HepG2 (cell line): Measurements from ENCODE around the gene KIFAP3. TPM values are rescaled to one million over a fixed set of nuclear protein-coding genes. Genes with fewer than 3 reads are reported as not detected.

Source experiments
- ATAC-seq: fragments of 200-7000 bp; cut with Tn5 transposase; 3 replicates; pipeline ENCODE4 v1.9.1; 2020; ENCODE audit warnings: mild to moderate bottlenecking, moderate library complexity
- BruUV-seq: library from RNA; stranded (reverse); fragments of 400-500 nt; replicated peaks from 2 replicates; lab custom pipeline; 2021; lab: Mats Ljungman, UMichigan
- CTCF ChIA-PET: fragments of 300-600 bp; formaldehyde crosslinking; extraction: SDS; loops from one replicate; lab custom pipeline; 2021; ENCODE audit warnings: low total read pairs, inconsistent platforms, low intra/inter-chr PET ratio; lab: Yijun Ruan, JAX
- POLR2A ChIA-PET: fragments of 350-600 bp; sonication (Branson Sonifier 250); formaldehyde crosslinking; loops from one replicate; lab custom pipeline; 2020; ENCODE audit warnings: antibody characterized with exemption, inconsistent platforms; lab: Yijun Ruan, JAX
- DNase-seq: peaks from one replicate; pipeline ENCODE4 v3.0.0-alpha.2; 2015; ENCODE audit warnings: low spot score
- FAIRE-seq: peaks from 3 replicates; lab custom pipeline; 2011; peaks lifted over from hg19 to GRCh38; lab: Jason Lieb, UNC
- H2AFZ ChIP-seq: one replicate; pipeline ENCODE4 v1.6.1; 2011; ENCODE audit warnings: low read length, inconsistent platforms
- H3K27ac ChIP-seq: fragments of 300-600 bp; 3 replicates; pipeline ENCODE4 v1.8.0; 2011; ENCODE audit warnings: mixed run types, mild to moderate bottlenecking, mixed read lengths, low read length, inconsistent platforms; ENCODE audit not compliant: insufficient read depth; ENCODE audit errors: extremely low read length
- H3K27me3 ChIP-seq, 2 experiments: fragments of 200-600 bp in 1 of 2; 2 replicates in 1 of 2; 3 replicates in 1 of 2; pipeline versions ENCODE4 v1.6.0 to v1.8.0; 2011; ENCODE audit warnings: low read length in 2 of 2, mild to moderate bottlenecking in 2 of 2, moderate library complexity in 2 of 2, inconsistent platforms in 1 of 2; ENCODE audit not compliant: insufficient read depth in 2 of 2, control insufficient read depth in 1 of 2
- H3K36me3 ChIP-seq, 2 experiments: fragments of 200-600 bp in 1 of 2; replicated peaks in 1 of 2; 2 replicates in 1 of 2; 3 replicates in 1 of 2; pipeline versions ENCODE4 v1.5.1 to v1.8.0; 2011; ENCODE audit warnings: low read length in 2 of 2, inconsistent platforms in 1 of 2; ENCODE audit not compliant: insufficient read depth in 2 of 2, control insufficient read depth in 1 of 2
- H3K4me1 ChIP-seq: 2 replicates; pipeline ENCODE4 v1.5.1; 2012; ENCODE audit warnings: low read length, inconsistent platforms; ENCODE audit not compliant: insufficient read depth
- H3K4me2 ChIP-seq: 2 replicates; pipeline ENCODE4 v1.6.0; 2011; ENCODE audit warnings: low read depth, low read length, inconsistent platforms
- H3K4me3 ChIP-seq, 3 experiments: fragments of 200-600 bp in 1 of 3; sonication (generic), shearing (Covaris generic) in 1 of 3; replicated peaks in 1 of 3; 2 replicates each; pipeline ENCODE4 v1.5.1; 2011 to 2016; ENCODE audit warnings: low read length in 3 of 3, inconsistent platforms in 2 of 3, low read depth in 2 of 3, mild to moderate bottlenecking in 2 of 3, control low read depth in 1 of 3, mixed read lengths in 1 of 3; ENCODE audit not compliant: insufficient read depth in 1 of 3
- H3K79me2 ChIP-seq: one replicate; pipeline ENCODE4 v1.6.1; 2011; ENCODE audit warnings: low read length, inconsistent platforms; ENCODE audit not compliant: insufficient read depth
- H3K9ac ChIP-seq: 2 replicates; pipeline ENCODE4 v1.6.0; 2011; ENCODE audit warnings: mild to moderate bottlenecking, low read depth, low read length, inconsistent platforms; ENCODE audit not compliant: insufficient read depth
- H3K9me3 ChIP-seq: 2 replicates; pipeline ENCODE4 v1.5.1; 2012; ENCODE audit warnings: mild to moderate bottlenecking, low read length
- H4K20me1 ChIP-seq: 2 replicates; pipeline ENCODE4 v1.6.0; 2011; ENCODE audit warnings: inconsistent platforms, mild to moderate bottlenecking, low read length, moderate library complexity; ENCODE audit not compliant: insufficient read depth
- CENPX ChIP-seq: sonication (generic); formaldehyde crosslinking; IDR thresholded peaks from 2 replicates; pipeline ENCODE4 v1.9.0; 2021; ENCODE audit warnings: mild to moderate bottlenecking, missing genetic modification reagents, moderate library complexity
- KAT2B ChIP-seq: fragments of 150-350 bp; IDR thresholded peaks from 2 replicates; pipeline ENCODE4 v1.6.1; 2014; ENCODE audit warnings: low read depth, low read length, borderline replicate concordance
- MAFF ChIP-seq: IDR thresholded peaks from 2 replicates; pipeline ENCODE4 v1.6.1; 2011; ENCODE audit warnings: low read depth, low read length, improper control_type of control experiment
- MYC ChIP-seq: sonication (generic); formaldehyde crosslinking; IDR thresholded peaks from 2 replicates; pipeline ENCODE4 v1.9.0; 2021; ENCODE audit warnings: missing genetic modification reagents, borderline replicate concordance
- SCMH1 ChIP-seq: sonication (generic); formaldehyde crosslinking; IDR thresholded peaks from 2 replicates; pipeline ENCODE4 v1.9.0; 2021; ENCODE audit warnings: missing genetic modification reagents, mild to moderate bottlenecking, borderline replicate concordance
- U2AF1 ChIP-seq: fragments of 200-400 bp; formaldehyde crosslinking; optimal IDR thresholded peaks from 2 replicates; pipeline ENCODE3; 2017; ENCODE audit warnings: mild to moderate bottlenecking, low read depth, low read length
- ZFP41 ChIP-seq: sonication (generic); formaldehyde crosslinking; IDR thresholded peaks from 2 replicates; pipeline ENCODE4 v1.4.0; 2020; ENCODE audit warnings: mild to moderate bottlenecking, missing genetic modification reagents, borderline replicate concordance
- ZFP62 ChIP-seq: sonication (generic); formaldehyde crosslinking; IDR thresholded peaks from 2 replicates; pipeline ENCODE4 v1.4.0; 2020; ENCODE audit warnings: missing genetic modification reagents
- ZNF225 ChIP-seq: sonication (generic); formaldehyde crosslinking; IDR thresholded peaks from 2 replicates; pipeline ENCODE4 v1.4.0; 2020; ENCODE audit warnings: mild to moderate bottlenecking, missing genetic modification reagents
- ZNF383 ChIP-seq: sonication (generic); formaldehyde crosslinking; IDR thresholded peaks from 2 replicates; pipeline ENCODE4 v1.4.0; 2020; ENCODE audit warnings: missing genetic modification reagents, mild to moderate bottlenecking, borderline replicate concordance
- ZNF460 ChIP-seq: sonication (generic); formaldehyde crosslinking; IDR thresholded peaks from 2 replicates; pipeline ENCODE4 v1.5.1; 2020; ENCODE audit warnings: missing genetic modification reagents, mild to moderate bottlenecking, borderline replicate concordance
- ZNF883 ChIP-seq: sonication (generic); formaldehyde crosslinking; IDR thresholded peaks from 2 replicates; pipeline ENCODE4 v1.5.1; 2020; ENCODE audit warnings: mild to moderate bottlenecking, missing genetic modification reagents; ENCODE audit errors: not compliant biosample characterization
- ZSCAN29 ChIP-seq: sonication (generic); formaldehyde crosslinking; conservative IDR thresholded peaks from 2 replicates; pipeline ENCODE4 v1.4.0; 2020; ENCODE audit warnings: mild to moderate bottlenecking, missing genetic modification reagents
- WGBS: methylation state at CpG from one replicate; pipeline ENCODE4 v1.1.6; 2017; ENCODE audit warnings: low lambda C conversion rate; 5-methylcytosine and 5-hydroxymethylcytosine counted together
- in situ Hi-C: cut with HindIII; loops from 2 replicates; pipeline ENCODE4 v1.10.0; 2017; ENCODE audit warnings: low pct_unique_long_range_greater_than_20kb; ENCODE audit not compliant: extremely low pct_ligation_motif_present
- intact Hi-C: fragments of 100-400 bp; cut with micrococcal nuclease; formaldehyde crosslinking; loops from one replicate; pipeline ENCODE4 v1.10.0; 2022; ENCODE audit not compliant: unreplicated experiment
- polyA plus RNA-seq, 8 experiments: library from polyadenylated mRNA; depleted of rRNA in 3 of 8; stranded (reverse) in 7 of 8; unstranded in 1 of 8; fragments of >200 nt; fragmentation: Illumina TruSeq in 4 of 8; extraction: Trizol in 4 of 8; gene quantifications; 2 replicates each; pipeline versions ENCODE4 v1.2.1 to v1.2.3, GENCODE V29; 2011 to 2016; ENCODE audit warnings: low read depth in 4 of 8, missing spikeins in 1 of 8, mixed read lengths in 1 of 8; ENCODE audit not compliant: insufficient read depth in 1 of 8
- total RNA-seq, 5 experiments: library from RNA; depleted of rRNA; stranded (reverse); fragments of >200 nt; fragmentation: Illumina TruSeq; extraction: Trizol; gene quantifications; 2 replicates each; pipeline ENCODE4 v1.2.3, GENCODE V29; 2016; ENCODE audit warnings: low read depth in 1 of 5
- TF ChIP-seq, protein P1 (sequence below): fragments of 450-650 bp; IDR thresholded peaks from 2 replicates; pipeline ENCODE4 v1.6.1; 2017; ENCODE audit warnings: mild to moderate bottlenecking
- TF ChIP-seq, protein P2 (sequence below): sonication (generic); formaldehyde crosslinking; IDR thresholded peaks from 2 replicates; pipeline ENCODE4 v1.4.0; 2020; ENCODE audit warnings: missing genetic modification reagents
- TF ChIP-seq, protein P3 (sequence below): sonication (generic); formaldehyde crosslinking; IDR thresholded peaks from 2 replicates; pipeline ENCODE4 v1.4.0; 2020; ENCODE audit warnings: mild to moderate bottlenecking, low read depth, missing genetic modification reagents
- TF ChIP-seq, protein P4 (sequence below): IDR thresholded peaks from 2 replicates; pipeline ENCODE4 v1.6.1; 2016; ENCODE audit warnings: missing biosample characterization, missing genetic modification reagents, low read depth

KIFAP3 gene
- total and polyA plus RNA-seq, 2 of the 13 experiments (the other 11 are each of a cell fraction or from before 2014, with no cell fraction given), result 3.4 to 10.0 TPM

DNA sequence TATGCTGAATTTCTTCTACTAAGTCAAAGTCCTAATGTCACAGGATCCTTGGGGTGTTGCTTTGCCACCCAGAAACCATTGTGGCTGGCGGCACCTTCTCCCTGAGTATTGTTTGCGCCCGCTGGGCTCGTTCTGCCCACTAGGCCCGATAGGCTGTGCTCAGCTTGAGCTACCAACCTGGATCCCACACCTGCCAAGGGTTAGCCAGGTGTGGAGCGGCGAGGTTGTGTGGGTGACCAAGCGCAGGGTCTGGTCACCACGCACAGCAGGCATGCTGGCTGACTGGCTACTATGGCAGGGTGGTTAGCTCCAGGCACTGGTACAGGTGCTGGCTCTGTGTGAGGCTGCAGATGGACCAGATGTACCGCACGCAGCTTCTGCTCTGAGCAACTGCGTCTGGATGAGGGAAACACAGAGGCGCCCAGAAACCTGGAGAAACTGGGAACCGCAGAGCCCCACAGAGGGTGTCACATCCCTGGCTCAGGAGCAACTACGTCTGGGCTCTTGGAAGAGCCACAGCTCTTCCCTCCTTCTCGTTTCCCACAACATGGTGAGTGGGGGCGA is 130.4 kb downstream of the KIFAP3 start:
- Histone ChIP-seq H3K4me1 (no peaks in the 10 kb centered on the region), H3K79me2 (no peaks in the 10 kb centered on the region), H3K27ac (no peak overlapping the region), H3K9me3 (no peaks in the 10 kb centered on the region), H2AFZ (no peak overlapping the region), H3K36me3 (no peaks in the 10 kb centered on the region), H3K27me3 (no peaks in the 10 kb centered on the region), H3K4me3 (no peak overlapping the region), H3K9ac (no peak overlapping the region), H4K20me1 (no peaks in the 10 kb centered on the region), H3K4me2 (no peak overlapping the region)
- no peak for FAIRE-seq
- DNase-seq, result no peak
- WGBS, result 80% methylated on average over 15 of the region's 17 CpGs
- ChIA-PET CTCF (no interaction called here), POLR2A (no interaction called here)
- in situ Hi-C loops (loop anchor here (25.0 kb wide), 1 partner anchor 993 kb away; the partner anchor contains the start of gene MROH9), intact Hi-C loops (no loop called here)
- ATAC-seq, result no peak
- BruUV-seq, result no TSS peak
- TF ChIP-seq U2AF1 (no peak), KAT2B (no peak), ZNF225 (no peak), SCMH1 (CRISPR knock-in tag) (no peak), ZSCAN29 (CRISPR knock-in tag) (no peak), ZFP62 (CRISPR knock-in tag) (no peak), ZFP41 (no peak), MYC (CRISPR knock-in tag) (no peak), MAFF (no peak), CENPX (CRISPR knock-in tag) (no peak), ZNF383 (CRISPR knock-in tag) (no peak), ZNF460 (CRISPR knock-in tag) (no peak), ZNF883 (CRISPR knock-in tag) (no peak)
- TF ChIP-seq, protein P1, sequence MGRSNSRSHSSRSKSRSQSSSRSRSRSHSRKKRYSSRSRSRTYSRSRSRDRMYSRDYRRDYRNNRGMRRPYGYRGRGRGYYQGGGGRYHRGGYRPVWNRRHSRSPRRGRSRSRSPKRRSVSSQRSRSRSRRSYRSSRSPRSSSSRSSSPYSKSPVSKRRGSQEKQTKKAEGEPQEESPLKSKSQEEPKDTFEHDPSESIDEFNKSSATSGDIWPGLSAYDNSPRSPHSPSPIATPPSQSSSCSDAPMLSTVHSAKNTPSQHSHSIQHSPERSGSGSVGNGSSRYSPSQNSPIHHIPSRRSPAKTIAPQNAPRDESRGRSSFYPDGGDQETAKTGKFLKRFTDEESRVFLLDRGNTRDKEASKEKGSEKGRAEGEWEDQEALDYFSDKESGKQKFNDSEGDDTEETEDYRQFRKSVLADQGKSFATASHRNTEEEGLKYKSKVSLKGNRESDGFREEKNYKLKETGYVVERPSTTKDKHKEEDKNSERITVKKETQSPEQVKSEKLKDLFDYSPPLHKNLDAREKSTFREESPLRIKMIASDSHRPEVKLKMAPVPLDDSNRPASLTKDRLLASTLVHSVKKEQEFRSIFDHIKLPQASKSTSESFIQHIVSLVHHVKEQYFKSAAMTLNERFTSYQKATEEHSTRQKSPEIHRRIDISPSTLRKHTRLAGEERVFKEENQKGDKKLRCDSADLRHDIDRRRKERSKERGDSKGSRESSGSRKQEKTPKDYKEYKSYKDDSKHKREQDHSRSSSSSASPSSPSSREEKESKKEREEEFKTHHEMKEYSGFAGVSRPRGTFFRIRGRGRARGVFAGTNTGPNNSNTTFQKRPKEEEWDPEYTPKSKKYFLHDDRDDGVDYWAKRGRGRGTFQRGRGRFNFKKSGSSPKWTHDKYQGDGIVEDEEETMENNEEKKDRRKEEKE, result no peak
- TF ChIP-seq, protein P2, sequence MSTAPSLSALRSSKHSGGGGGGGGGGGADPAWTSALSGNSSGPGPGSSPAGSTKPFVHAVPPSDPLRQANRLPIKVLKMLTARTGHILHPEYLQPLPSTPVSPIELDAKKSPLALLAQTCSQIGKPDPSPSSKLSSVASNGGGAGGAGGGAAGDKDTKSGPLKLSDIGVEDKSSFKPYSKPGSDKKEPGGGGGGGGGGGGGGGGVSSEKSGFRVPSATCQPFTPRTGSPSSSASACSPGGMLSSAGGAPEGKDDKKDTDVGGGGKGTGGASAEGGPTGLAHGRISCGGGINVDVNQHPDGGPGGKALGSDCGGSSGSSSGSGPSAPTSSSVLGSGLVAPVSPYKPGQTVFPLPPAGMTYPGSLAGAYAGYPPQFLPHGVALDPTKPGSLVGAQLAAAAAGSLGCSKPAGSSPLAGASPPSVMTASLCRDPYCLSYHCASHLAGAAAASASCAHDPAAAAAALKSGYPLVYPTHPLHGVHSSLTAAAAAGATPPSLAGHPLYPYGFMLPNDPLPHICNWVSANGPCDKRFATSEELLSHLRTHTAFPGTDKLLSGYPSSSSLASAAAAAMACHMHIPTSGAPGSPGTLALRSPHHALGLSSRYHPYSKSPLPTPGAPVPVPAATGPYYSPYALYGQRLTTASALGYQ (CRISPR knock-in tag), result no peak
- TF ChIP-seq, protein P3, sequence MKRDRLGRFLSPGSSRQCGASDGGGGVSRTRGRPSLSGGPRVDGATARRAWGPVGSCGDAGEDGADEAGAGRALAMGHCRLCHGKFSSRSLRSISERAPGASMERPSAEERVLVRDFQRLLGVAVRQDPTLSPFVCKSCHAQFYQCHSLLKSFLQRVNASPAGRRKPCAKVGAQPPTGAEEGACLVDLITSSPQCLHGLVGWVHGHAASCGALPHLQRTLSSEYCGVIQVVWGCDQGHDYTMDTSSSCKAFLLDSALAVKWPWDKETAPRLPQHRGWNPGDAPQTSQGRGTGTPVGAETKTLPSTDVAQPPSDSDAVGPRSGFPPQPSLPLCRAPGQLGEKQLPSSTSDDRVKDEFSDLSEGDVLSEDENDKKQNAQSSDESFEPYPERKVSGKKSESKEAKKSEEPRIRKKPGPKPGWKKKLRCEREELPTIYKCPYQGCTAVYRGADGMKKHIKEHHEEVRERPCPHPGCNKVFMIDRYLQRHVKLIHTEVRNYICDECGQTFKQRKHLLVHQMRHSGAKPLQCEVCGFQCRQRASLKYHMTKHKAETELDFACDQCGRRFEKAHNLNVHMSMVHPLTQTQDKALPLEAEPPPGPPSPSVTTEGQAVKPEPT, result no peak
- TF ChIP-seq, protein P4, sequence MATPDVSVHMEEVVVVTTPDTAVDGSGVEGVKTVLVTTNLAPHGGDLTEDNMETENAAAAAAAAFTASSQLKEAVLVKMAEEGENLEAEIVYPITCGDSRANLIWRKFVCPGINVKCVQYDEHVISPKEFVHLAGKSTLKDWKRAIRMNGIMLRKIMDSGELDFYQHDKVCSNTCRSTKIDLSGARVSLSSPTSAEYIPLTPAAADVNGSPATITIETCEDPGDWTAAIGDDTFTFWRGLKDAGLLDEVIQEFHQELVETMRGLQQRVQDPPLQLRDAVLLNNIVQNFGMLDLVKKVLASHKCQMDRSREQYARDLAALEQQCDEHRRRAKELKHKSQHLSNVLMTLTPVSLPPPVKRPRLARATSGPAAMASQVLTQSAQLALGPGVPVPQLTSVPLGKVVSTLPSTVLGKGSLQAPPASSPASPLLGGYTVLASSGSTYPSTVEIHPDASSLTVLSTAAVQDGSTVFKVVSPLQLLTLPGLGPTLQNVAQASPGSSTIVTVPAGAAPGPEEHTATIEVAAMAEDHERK, result no peak
